OCI-LY7 (cell line): Measurements from ENCODE around the gene APEX1. TPM values are rescaled to one million over a fixed set of nuclear protein-coding genes. Genes with fewer than 3 reads are reported as not detected.
"Not testable (repeated sequence)": the region's sequence is repeated elsewhere in the genome, so short reads cannot be mapped to it uniquely, and the experiment has no call there.

Experiments used
- BruUV-seq: library from RNA; stranded (reverse); fragments of 400-500 nt; replicated peaks from 2 replicates; lab custom pipeline; 2021; lab: Mats Ljungman, UMichigan
- CTCF ChIA-PET: fragments of 300-600 bp; sonication (Branson Sonifier 250); formaldehyde crosslinking; loops from one replicate; lab custom pipeline; 2022; ENCODE audit warnings: antibody characterized with exemption; ENCODE audit not compliant: unreplicated experiment; lab: Charles Lee
- POLR2A ChIA-PET: fragments of 300-600 bp; sonication (Branson Sonifier 250); formaldehyde crosslinking; loops from one replicate; lab custom pipeline; 2022; ENCODE audit warnings: antibody characterized with exemption; lab: Charles Lee
- DNase-seq: peaks from one replicate; pipeline ENCODE4 v3.0.0-alpha.2; 2015; ENCODE audit warnings: low spot score
- H2AFZ ChIP-seq: fragments of 200-600 bp; sonication (generic), shearing (Covaris generic); 2 replicates; pipeline ENCODE4 v1.6.1; 2014; ENCODE audit warnings: mild to moderate bottlenecking, antibody characterized with exemption, low read length, moderate library complexity
- H3K27ac ChIP-seq: fragments of 200-600 bp; sonication (generic); 2 replicates; pipeline ENCODE4 v1.5.1; 2014; ENCODE audit warnings: mixed run types, low read depth, mild to moderate bottlenecking, moderate library complexity, low read length, inconsistent platforms; ENCODE audit not compliant: poor library complexity, severe bottlenecking
- H3K36me3 ChIP-seq: fragments of 200-600 bp; sonication (generic); 2 replicates; pipeline ENCODE4 v1.6.1; 2014; ENCODE audit warnings: mild to moderate bottlenecking, antibody characterized with exemption, low read length, moderate library complexity, mixed read lengths; ENCODE audit not compliant: insufficient read depth
- H3K4me1 ChIP-seq: fragments of 200-600 bp; sonication (generic); 2 replicates; pipeline ENCODE4 v1.5.1; 2014; ENCODE audit warnings: mild to moderate bottlenecking, low read length; ENCODE audit not compliant: insufficient read depth, poor library complexity, severe bottlenecking
- H3K4me2 ChIP-seq: fragments of 200-600 bp; sonication (generic); 2 replicates; pipeline ENCODE4 v1.6.1; 2014; ENCODE audit warnings: mild to moderate bottlenecking, low read length
- H3K4me3 ChIP-seq: fragments of 200-600 bp; sonication (generic); 2 replicates; pipeline ENCODE4 v1.5.1; 2014; ENCODE audit warnings: mild to moderate bottlenecking, low read depth, low read length; ENCODE audit not compliant: poor library complexity, severe bottlenecking
- H3K79me2 ChIP-seq: fragments of 200-600 bp; sonication (generic); 2 replicates; pipeline ENCODE4 v1.6.1; 2016; ENCODE audit warnings: low read depth, mild to moderate bottlenecking, low read length, moderate library complexity, mixed read lengths; ENCODE audit not compliant: insufficient read depth
- H3K9me2 ChIP-seq: fragments of 200-600 bp; sonication (generic); 2 replicates; pipeline ENCODE4 v1.6.1; 2016; ENCODE audit warnings: mild to moderate bottlenecking, low read length, mixed read lengths; ENCODE audit not compliant: insufficient read depth
- H3K9me3 ChIP-seq: fragments of 200-600 bp; sonication (generic); 2 replicates; pipeline ENCODE4 v1.6.1; 2014; ENCODE audit warnings: mild to moderate bottlenecking, mixed run types, low read length, mixed read lengths
- H4K20me1 ChIP-seq: fragments of 200-600 bp; sonication (generic); 2 replicates; pipeline ENCODE4 v1.6.1; 2014; ENCODE audit warnings: mild to moderate bottlenecking, antibody characterized with exemption, low read length, moderate library complexity, mixed read lengths; ENCODE audit not compliant: insufficient read depth
- EZH2phosphoT487 ChIP-seq: fragments of 200-600 bp; sonication (generic); IDR thresholded peaks from 2 replicates; pipeline ENCODE4 v1.6.1; 2018; ENCODE audit warnings: low read depth, borderline replicate concordance, mild to moderate bottlenecking, mixed run types, antibody characterized with exemption, low read length, moderate library complexity, mixed read lengths
- intact Hi-C: fragments of 100-400 bp; cut with micrococcal nuclease; formaldehyde crosslinking; loops from one replicate; pipeline ENCODE4 v1.10.0; 2022; ENCODE audit not compliant: unreplicated experiment
- small RNA-seq: library from RNA; depleted of rRNA; stranded (forward); fragments of <200 nt; gene quantifications from one replicate; pipeline ENCODE3, GENCODE V24; 2014
- total RNA-seq, 2 experiments: library from RNA; depleted of rRNA in 1 of 2; stranded (reverse); fragments of >200 nt in 1 of 2; shearing (Covaris generic) in 1 of 2; gene quantifications; 2 replicates each; pipeline ENCODE4 v1.2.3, GENCODE V29; 2014 to 2022
- TF ChIP-seq, protein P1 (sequence below): fragments of 200-600 bp; sonication (generic); conservative IDR thresholded peaks from 2 replicates; pipeline ENCODE4 v1.5.1; 2014; ENCODE audit warnings: mild to moderate bottlenecking, antibody characterized with exemption, low read length, moderate library complexity, mixed read lengths

Gene APEX1
- total RNA-seq, 2 experiments from 2014 or later, result 117 to 203 TPM

GRCh38 chr14:20503898-20504297 lies 48.9 kb downstream of the APEX1 start:
- no peaks in the 10 kb centered on the region for H3K9me2 ChIP-seq
- no TSS peak for BruUV-seq
- no peaks in the 10 kb centered on the region for H3K9me3 ChIP-seq
- CTCF ChIA-PET, result no interaction called here
- POLR2A ChIA-PET, result interaction anchor here (0.5 kb wide), 1 partner anchor 77 kb away, joined by 3 read pairs; no protein-coding TSS in a partner anchor
- no peaks in the 10 kb centered on the region for H4K20me1 ChIP-seq
- no peak for TF ChIP-seq EZH2phosphoT487
- TF ChIP-seq, protein P1, sequence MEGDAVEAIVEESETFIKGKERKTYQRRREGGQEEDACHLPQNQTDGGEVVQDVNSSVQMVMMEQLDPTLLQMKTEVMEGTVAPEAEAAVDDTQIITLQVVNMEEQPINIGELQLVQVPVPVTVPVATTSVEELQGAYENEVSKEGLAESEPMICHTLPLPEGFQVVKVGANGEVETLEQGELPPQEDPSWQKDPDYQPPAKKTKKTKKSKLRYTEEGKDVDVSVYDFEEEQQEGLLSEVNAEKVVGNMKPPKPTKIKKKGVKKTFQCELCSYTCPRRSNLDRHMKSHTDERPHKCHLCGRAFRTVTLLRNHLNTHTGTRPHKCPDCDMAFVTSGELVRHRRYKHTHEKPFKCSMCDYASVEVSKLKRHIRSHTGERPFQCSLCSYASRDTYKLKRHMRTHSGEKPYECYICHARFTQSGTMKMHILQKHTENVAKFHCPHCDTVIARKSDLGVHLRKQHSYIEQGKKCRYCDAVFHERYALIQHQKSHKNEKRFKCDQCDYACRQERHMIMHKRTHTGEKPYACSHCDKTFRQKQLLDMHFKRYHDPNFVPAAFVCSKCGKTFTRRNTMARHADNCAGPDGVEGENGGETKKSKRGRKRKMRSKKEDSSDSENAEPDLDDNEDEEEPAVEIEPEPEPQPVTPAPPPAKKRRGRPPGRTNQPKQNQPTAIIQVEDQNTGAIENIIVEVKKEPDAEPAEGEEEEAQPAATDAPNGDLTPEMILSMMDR, result no peak
- H3K79me2 ChIP-seq, result no peaks in the 10 kb centered on the region
- DNase-seq, result no peak
- 0 out of 2 replicates have a peak overlapping the region, but pooled peaks have one; percentile 11 for H3K4me2 ChIP-seq
- peak overlapping the region; percentile 48; the same call in 1 of the 2 replicates for H2AFZ ChIP-seq
- no peak overlapping the region for H3K27ac ChIP-seq
- H3K4me3 ChIP-seq, result no peak overlapping the region
- intact Hi-C loops, result no loop called here
- no peaks in the 10 kb centered on the region for H3K4me1 ChIP-seq
- no peaks in the 10 kb centered on the region for H3K36me3 ChIP-seq

- H3K9me2 ChIP-seq, intact Hi-C loops, DNase-seq, H2AFZ ChIP-seq, H3K4me2 ChIP-seq, H3K79me2 ChIP-seq, POLR2A ChIA-PET, H3K4me1 ChIP-seq, H3K4me3 ChIP-seq, H3K9me3 ChIP-seq, CTCF ChIA-PET, BruUV-seq, H4K20me1 ChIP-seq, H3K36me3 ChIP-seq, H3K27ac ChIP-seq: not testable (repeated sequence)
Measured at GRCh38 chr14:20506276-20506675, 51.2 kb downstream of the APEX1 start.

- CTCF ChIA-PET, result not testable (repeated sequence)
Measured at GRCh38 chr14:20506752-20507151, 51.7 kb downstream of the APEX1 start.

More at GRCh38 chr14:20506752-20507151, 51.7 kb downstream of the APEX1 start:
- H3K9me3 ChIP-seq, H4K20me1 ChIP-seq, H3K4me1 ChIP-seq, H3K4me2 ChIP-seq, H3K36me3 ChIP-seq, H3K9me2 ChIP-seq, H3K4me3 ChIP-seq, DNase-seq, BruUV-seq, H3K27ac ChIP-seq, H3K79me2 ChIP-seq, H2AFZ ChIP-seq, intact Hi-C loops, POLR2A ChIA-PET: not testable (repeated sequence)

Small RNA genes lying within 50 kb of the gene (small RNA-seq; reads per million reads assigned to genes)
- 2.3 reads per million, percentile 81 among the genes with 10 or more reads in this experiment for gene RNA5SP382

Other genes with a start within 250 kb of the APEX1 start
- not detected in 2 replicates for gene OR11H6, start 231.5 kb upstream of the APEX1 start, total RNA-seq (2014; rRNA removed; shearing (Covaris generic))
- not detected in 2 replicates for gene OR11H6, start 231.5 kb upstream of the APEX1 start, total RNA-seq (2022)
- gene OR11H7, start 226.2 kb upstream of the APEX1 start, total RNA-seq (2014; rRNA removed; shearing (Covaris generic)), result not detected in 2 replicates
- not detected in 2 replicates for gene OR11H7, start 226.2 kb upstream of the APEX1 start, total RNA-seq (2022)
- not detected in 2 replicates for gene OR11H4, start 215.9 kb upstream of the APEX1 start, total RNA-seq (2014; rRNA removed; shearing (Covaris generic))
- gene OR11H4, start 215.9 kb upstream of the APEX1 start, total RNA-seq (2022), result not detected in 2 replicates
- gene TTC5, start 149.3 kb upstream of the APEX1 start, total RNA-seq (2014; rRNA removed; shearing (Covaris generic)), result 14.9 and 17.9 TPM in 2 replicates
- 20.3 and 21.0 TPM in 2 replicates for gene TTC5, start 149.3 kb upstream of the APEX1 start, total RNA-seq (2022)
- 56.6 and 58.5 TPM in 2 replicates for gene CCNB1IP1, start 121.9 kb upstream of the APEX1 start, total RNA-seq (2014; rRNA removed; shearing (Covaris generic))
- gene CCNB1IP1, start 121.9 kb upstream of the APEX1 start, total RNA-seq (2022), result 46.5 and 51.3 TPM in 2 replicates
- gene PARP2, start 111.6 kb upstream of the APEX1 start, total RNA-seq (2014; rRNA removed; shearing (Covaris generic)), result 44.4 and 45.3 TPM in 2 replicates
- gene PARP2, start 111.6 kb upstream of the APEX1 start, total RNA-seq (2022), result 55.4 and 59.1 TPM in 2 replicates
- 12.9 and 13.4 TPM in 2 replicates for gene TEP1, start 41.7 kb upstream of the APEX1 start, total RNA-seq (2014; rRNA removed; shearing (Covaris generic))
- gene TEP1, start 41.7 kb upstream of the APEX1 start, total RNA-seq (2022), result 26.8 and 31.1 TPM in 2 replicates
- 0.08 TPM in 1 of 2 replicates, not detected in the other for gene KLHL33, start 19.1 kb upstream of the APEX1 start, total RNA-seq (2014; rRNA removed; shearing (Covaris generic))
- gene KLHL33, start 19.1 kb upstream of the APEX1 start, total RNA-seq (2022), result 0.09 and 0.11 TPM in 2 replicates
- 85.2 and 86.6 TPM in 2 replicates for gene OSGEP, start 414 bp upstream of the APEX1 start, total RNA-seq (2014; rRNA removed; shearing (Covaris generic))
- gene OSGEP, start 414 bp upstream of the APEX1 start, total RNA-seq (2022), result 68.8 and 76.6 TPM in 2 replicates
- gene PIP4P1, start 6.2 kb downstream of the APEX1 start, total RNA-seq (2014; rRNA removed; shearing (Covaris generic)), result 23.3 and 26.9 TPM in 2 replicates
- 43.6 and 44.7 TPM in 2 replicates for gene PIP4P1, start 6.2 kb downstream of the APEX1 start, total RNA-seq (2022)
- gene PNP, start 14.2 kb downstream of the APEX1 start, total RNA-seq (2014; rRNA removed; shearing (Covaris generic)), result 120 and 127 TPM in 2 replicates
- gene PNP, start 14.2 kb downstream of the APEX1 start, total RNA-seq (2022), result 118 and 128 TPM in 2 replicates
- gene RNASE10, start 50.3 kb downstream of the APEX1 start, total RNA-seq (2014; rRNA removed; shearing (Covaris generic)), result not detected in 2 replicates
- gene RNASE10, start 50.3 kb downstream of the APEX1 start, total RNA-seq (2022), result 1.5 and 1.7 TPM in 2 replicates
- gene RNASE9, start 105.8 kb downstream of the APEX1 start, total RNA-seq (2014; rRNA removed; shearing (Covaris generic)), result not detected in 2 replicates
- not detected in 2 replicates for gene RNASE9, start 105.8 kb downstream of the APEX1 start, total RNA-seq (2022)
- gene RNASE11, start 132.8 kb downstream of the APEX1 start, total RNA-seq (2014; rRNA removed; shearing (Covaris generic)), result not detected in 2 replicates
- not detected in 2 replicates for gene RNASE11, start 132.8 kb downstream of the APEX1 start, total RNA-seq (2022)
- not detected in 2 replicates for gene RNASE12, start 136.2 kb downstream of the APEX1 start, total RNA-seq (2014; rRNA removed; shearing (Covaris generic))
- gene RNASE12, start 136.2 kb downstream of the APEX1 start, total RNA-seq (2022), result not detected in 2 replicates
- gene OR6S1, start 186.5 kb downstream of the APEX1 start, total RNA-seq (2014; rRNA removed; shearing (Covaris generic)), result not detected in 2 replicates
- not detected in 2 replicates for gene OR6S1, start 186.5 kb downstream of the APEX1 start, total RNA-seq (2022)
- gene RNASE4, start 229.3 kb downstream of the APEX1 start, total RNA-seq (2014; rRNA removed; shearing (Covaris generic)), result not detected in 2 replicates
- gene RNASE4, start 229.3 kb downstream of the APEX1 start, total RNA-seq (2022), result not detected in 2 replicates
- not detected in 2 replicates for gene ANG, start 233.5 kb downstream of the APEX1 start, total RNA-seq (2014; rRNA removed; shearing (Covaris generic))
- gene ANG, start 233.5 kb downstream of the APEX1 start, total RNA-seq (2022), result not detected in 2 replicates